IPS-20b (cell line): ENCODE data around the gene ARL17A.
"Not testable (repeated sequence)": the region's sequence is repeated elsewhere in the genome, so short reads cannot be mapped to it uniquely, and the experiment has no call there.

Experiments
- H3K27ac ChIP-seq: one replicate; pipeline ENCODE4 v1.5.1; 2013; ENCODE audit warnings: low read length
- H3K27me3 ChIP-seq: 2 replicates; pipeline ENCODE4 v1.6.1; 2013; ENCODE audit warnings: mild to moderate bottlenecking, low read length, inconsistent platforms; ENCODE audit not compliant: insufficient read depth
- H3K36me3 ChIP-seq: 2 replicates; pipeline ENCODE4 v1.6.1; 2013; ENCODE audit warnings: low read depth, mild to moderate bottlenecking, inconsistent platforms, low read length, moderate library complexity; ENCODE audit not compliant: insufficient read depth
- H3K4me1 ChIP-seq: 2 replicates; pipeline ENCODE4 v1.6.1; 2013; ENCODE audit warnings: mild to moderate bottlenecking, control low read depth, inconsistent platforms, low read length, moderate library complexity; ENCODE audit not compliant: insufficient read depth
- H3K4me3 ChIP-seq: 2 replicates; pipeline ENCODE4 v1.5.1; 2013; ENCODE audit warnings: mild to moderate bottlenecking, low read length, inconsistent platforms
- H3K9ac ChIP-seq: 2 replicates; pipeline ENCODE4 v1.6.1; 2013; ENCODE audit warnings: low read depth, mild to moderate bottlenecking, inconsistent platforms, low read length, moderate library complexity
- H3K9me3 ChIP-seq: 2 replicates; pipeline ENCODE4 v1.6.1; 2013; ENCODE audit warnings: mild to moderate bottlenecking, low read depth, low read length, inconsistent platforms; ENCODE audit not compliant: insufficient read depth

Gene ARL17A

GRCh38 chr17:46505896-46506295 lies 73.6 kb downstream of the ARL17A start:
- not testable (repeated sequence) for H3K9me3 ChIP-seq, H3K36me3 ChIP-seq, H3K27me3 ChIP-seq, H3K9ac ChIP-seq, H3K4me3 ChIP-seq, H3K27ac ChIP-seq, H3K4me1 ChIP-seq

GRCh38 chr17:46499437-46500139 lies 79.9 kb downstream of the ARL17A start:
- H3K27ac ChIP-seq, H3K4me1 ChIP-seq, H3K27me3 ChIP-seq, H3K4me3 ChIP-seq, H3K36me3 ChIP-seq, H3K9me3 ChIP-seq, H3K9ac ChIP-seq: not testable (repeated sequence)

GRCh38 chr17:46492021-46492420 lies 87.5 kb downstream of the ARL17A start:
- H3K27ac ChIP-seq, H3K9me3 ChIP-seq, H3K27me3 ChIP-seq, H3K9ac ChIP-seq, H3K36me3 ChIP-seq, H3K4me3 ChIP-seq, H3K4me1 ChIP-seq: not testable (repeated sequence)

- H3K4me1 ChIP-seq, H3K27ac ChIP-seq, H3K9ac ChIP-seq, H3K36me3 ChIP-seq, H3K27me3 ChIP-seq, H3K9me3 ChIP-seq, H3K4me3 ChIP-seq: not testable (repeated sequence)
Observed at GRCh38 chr17:46481310-46481709, 98.2 kb downstream of the ARL17A start.

- not testable (repeated sequence) for H3K4me1 ChIP-seq, H3K27ac ChIP-seq, H3K27me3 ChIP-seq, H3K9me3 ChIP-seq, H3K9ac ChIP-seq, H3K4me3 ChIP-seq, H3K36me3 ChIP-seq
Observed at GRCh38 chr17:46478823-46479222, 100.7 kb downstream of the ARL17A start.

- H3K9me3 ChIP-seq, H3K4me1 ChIP-seq, H3K9ac ChIP-seq, H3K4me3 ChIP-seq, H3K27me3 ChIP-seq, H3K27ac ChIP-seq, H3K36me3 ChIP-seq: not testable (repeated sequence)
Observed at GRCh38 chr17:46475583-46475982, 103.9 kb downstream of the ARL17A start.

GRCh38 chr17:46474489-46474888 lies 105.0 kb downstream of the ARL17A start:
- H3K36me3 ChIP-seq, H3K9me3 ChIP-seq, H3K9ac ChIP-seq, H3K4me1 ChIP-seq, H3K27me3 ChIP-seq, H3K4me3 ChIP-seq, H3K27ac ChIP-seq: not testable (repeated sequence)

- H3K9ac ChIP-seq, H3K27me3 ChIP-seq, H3K36me3 ChIP-seq, H3K4me1 ChIP-seq, H3K4me3 ChIP-seq, H3K9me3 ChIP-seq, H3K27ac ChIP-seq: not testable (repeated sequence)
Observed at GRCh38 chr17:46467618-46468017, 111.9 kb downstream of the ARL17A start.
